ENCODE measurements around the gene CEPT1.

DNA sequence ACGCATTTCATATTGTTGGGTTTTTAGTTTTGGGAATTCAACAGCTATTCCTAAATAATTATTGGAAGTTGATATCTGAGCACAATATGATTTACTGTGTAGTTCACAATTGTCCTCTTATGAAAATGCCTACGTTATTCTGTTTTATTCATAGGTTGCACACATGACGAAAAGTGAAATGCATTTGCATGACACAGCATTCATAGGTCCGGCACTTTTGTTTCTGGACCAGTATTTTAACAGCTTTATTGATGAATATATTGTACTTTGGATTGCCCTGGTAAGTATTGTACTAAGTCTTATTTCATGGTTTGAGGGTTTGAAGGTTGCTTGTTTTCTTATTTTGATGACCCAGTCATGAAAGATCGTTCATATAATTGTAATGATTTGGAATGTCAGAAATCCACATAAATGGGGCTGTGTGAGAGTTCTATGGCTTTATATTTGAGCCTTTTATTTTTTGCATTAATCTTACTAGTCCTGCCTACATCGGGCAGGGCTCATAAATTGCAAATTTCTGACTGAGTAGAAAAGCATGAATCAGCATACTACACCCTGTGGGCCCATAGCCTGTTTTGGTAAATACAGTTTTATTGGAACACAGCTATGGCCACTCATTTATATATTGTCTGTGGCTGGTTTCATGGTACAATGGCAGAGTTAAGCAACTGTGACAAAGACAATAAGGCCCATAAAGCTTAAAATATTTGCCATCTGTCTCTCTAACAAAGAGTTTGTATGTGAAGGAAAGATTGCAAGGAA, 43.5 kb downstream of the CEPT1 start:
- TF ChIP-seq CUX1 (CRISPR knock-in tag; IDR thresholded peaks at IDR 0.05) (no peak), ZFX (CRISPR knock-in tag; IDR thresholded peaks at IDR 0.05) (no peak), MAX (CRISPR knock-in tag; IDR thresholded peaks at IDR 0.05) (no peak), ZNF263 (CRISPR knock-in tag; IDR thresholded peaks at IDR 0.05; ENCODE audit: borderline replicate concordance) (no peak), ZNF707 (CRISPR knock-in tag; conservative IDR thresholded peaks at IDR 0.05) (no peak), DDX20 (tag; IDR thresholded peaks at IDR 0.05; ENCODE audit: low read depth) (no peak)
- TF ChIP-seq, protein P1, sequence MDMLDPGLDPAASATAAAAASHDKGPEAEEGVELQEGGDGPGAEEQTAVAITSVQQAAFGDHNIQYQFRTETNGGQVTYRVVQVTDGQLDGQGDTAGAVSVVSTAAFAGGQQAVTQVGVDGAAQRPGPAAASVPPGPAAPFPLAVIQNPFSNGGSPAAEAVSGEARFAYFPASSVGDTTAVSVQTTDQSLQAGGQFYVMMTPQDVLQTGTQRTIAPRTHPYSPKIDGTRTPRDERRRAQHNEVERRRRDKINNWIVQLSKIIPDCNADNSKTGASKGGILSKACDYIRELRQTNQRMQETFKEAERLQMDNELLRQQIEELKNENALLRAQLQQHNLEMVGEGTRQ (CRISPR knock-in tag; IDR thresholded peaks at IDR 0.05): no peak

Data from K562 (cell line).